IMR-90 (cell line): Measurements from ENCODE around the gene RPE.

ENCODE experiments used
- CEBPB ChIP-seq: IDR thresholded peaks from 2 replicates; pipeline ENCODE4 v1.6.1; 2012; ENCODE audit warnings: low read depth, low read length, improper control_type of control experiment
- NFE2L2 ChIP-seq: fragments of 150-350 bp; IDR thresholded peaks from 2 replicates; pipeline ENCODE4 v1.6.1; 2016; ENCODE audit warnings: low read depth, mild to moderate bottlenecking, low read length
- POLR2A ChIP-seq: IDR thresholded peaks from 2 replicates; pipeline ENCODE4 v1.6.1; 2012; ENCODE audit warnings: mild to moderate bottlenecking, low read depth, low read length
- RCOR1 ChIP-seq: IDR thresholded peaks from 2 replicates; pipeline ENCODE4 v1.6.1; 2012; ENCODE audit warnings: mild to moderate bottlenecking, low read length, improper control_type of control experiment; ENCODE audit not compliant: insufficient replicate concordance
- SMC3 ChIP-seq: fragments of 150-350 bp; IDR thresholded peaks from 2 replicates; pipeline ENCODE4 v1.6.1; 2016; ENCODE audit warnings: low read depth, mild to moderate bottlenecking, antibody characterized with exemption, low read length, moderate library complexity
- TF ChIP-seq, protein P1 (sequence below): conservative IDR thresholded peaks from 2 replicates; pipeline ENCODE4 v1.5.1; 2012; ENCODE audit warnings: mild to moderate bottlenecking, low read depth, low read length, improper control_type of control experiment
- TF ChIP-seq, protein P2 (sequence below): fragments of 150-350 bp; IDR thresholded peaks from 2 replicates; pipeline ENCODE4 v1.6.1; 2016; ENCODE audit warnings: low read depth, mild to moderate bottlenecking, low read length, moderate library complexity, borderline replicate concordance
- TF ChIP-seq, protein P3 (sequence below): fragments of 150-350 bp; IDR thresholded peaks from 2 replicates; pipeline ENCODE4 v1.6.1; 2017; ENCODE audit warnings: mild to moderate bottlenecking, antibody characterized with exemption, low read length, low read depth

DNA sequence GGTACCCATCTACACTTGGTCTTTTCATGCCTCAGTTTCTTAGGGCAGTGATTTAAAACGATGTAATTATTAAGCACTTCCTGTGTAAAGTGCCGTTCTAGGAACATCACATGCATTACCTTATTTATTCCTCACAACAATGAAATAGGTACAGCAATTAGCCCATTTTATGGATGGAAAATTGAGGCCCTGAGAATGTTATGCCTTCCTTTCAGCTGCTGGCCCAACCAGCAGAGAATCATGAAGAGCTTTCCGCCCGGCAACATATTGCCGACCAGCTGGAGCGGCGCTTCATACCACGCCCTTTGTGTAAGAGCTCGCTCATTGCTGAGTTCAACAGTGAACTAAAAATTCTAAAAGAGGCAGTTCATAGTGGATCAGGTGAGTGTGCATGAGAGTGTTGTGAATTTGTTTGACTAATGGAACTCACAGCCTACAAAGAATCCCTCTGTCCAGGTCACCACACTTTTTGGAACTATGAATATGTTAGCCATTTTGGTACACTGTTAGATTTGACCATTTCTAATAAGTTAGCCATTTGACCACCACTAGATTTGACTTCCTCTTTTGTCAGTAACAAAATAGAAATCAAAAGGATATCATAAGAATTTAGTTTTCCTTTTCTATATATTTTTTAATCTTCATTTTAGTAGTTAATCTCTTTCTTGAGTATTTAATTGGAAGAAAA, 25.6 kb upstream of the RPE start:
- TF ChIP-seq POLR2A (no peak), NFE2L2 (no peak), SMC3 (no peak), RCOR1 (no peak), CEBPB (no peak)
- TF ChIP-seq, protein P1, sequence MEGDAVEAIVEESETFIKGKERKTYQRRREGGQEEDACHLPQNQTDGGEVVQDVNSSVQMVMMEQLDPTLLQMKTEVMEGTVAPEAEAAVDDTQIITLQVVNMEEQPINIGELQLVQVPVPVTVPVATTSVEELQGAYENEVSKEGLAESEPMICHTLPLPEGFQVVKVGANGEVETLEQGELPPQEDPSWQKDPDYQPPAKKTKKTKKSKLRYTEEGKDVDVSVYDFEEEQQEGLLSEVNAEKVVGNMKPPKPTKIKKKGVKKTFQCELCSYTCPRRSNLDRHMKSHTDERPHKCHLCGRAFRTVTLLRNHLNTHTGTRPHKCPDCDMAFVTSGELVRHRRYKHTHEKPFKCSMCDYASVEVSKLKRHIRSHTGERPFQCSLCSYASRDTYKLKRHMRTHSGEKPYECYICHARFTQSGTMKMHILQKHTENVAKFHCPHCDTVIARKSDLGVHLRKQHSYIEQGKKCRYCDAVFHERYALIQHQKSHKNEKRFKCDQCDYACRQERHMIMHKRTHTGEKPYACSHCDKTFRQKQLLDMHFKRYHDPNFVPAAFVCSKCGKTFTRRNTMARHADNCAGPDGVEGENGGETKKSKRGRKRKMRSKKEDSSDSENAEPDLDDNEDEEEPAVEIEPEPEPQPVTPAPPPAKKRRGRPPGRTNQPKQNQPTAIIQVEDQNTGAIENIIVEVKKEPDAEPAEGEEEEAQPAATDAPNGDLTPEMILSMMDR, result no peak
- TF ChIP-seq, protein P2, sequence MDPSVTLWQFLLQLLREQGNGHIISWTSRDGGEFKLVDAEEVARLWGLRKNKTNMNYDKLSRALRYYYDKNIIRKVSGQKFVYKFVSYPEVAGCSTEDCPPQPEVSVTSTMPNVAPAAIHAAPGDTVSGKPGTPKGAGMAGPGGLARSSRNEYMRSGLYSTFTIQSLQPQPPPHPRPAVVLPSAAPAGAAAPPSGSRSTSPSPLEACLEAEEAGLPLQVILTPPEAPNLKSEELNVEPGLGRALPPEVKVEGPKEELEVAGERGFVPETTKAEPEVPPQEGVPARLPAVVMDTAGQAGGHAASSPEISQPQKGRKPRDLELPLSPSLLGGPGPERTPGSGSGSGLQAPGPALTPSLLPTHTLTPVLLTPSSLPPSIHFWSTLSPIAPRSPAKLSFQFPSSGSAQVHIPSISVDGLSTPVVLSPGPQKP, result no peak
- TF ChIP-seq, protein P3, sequence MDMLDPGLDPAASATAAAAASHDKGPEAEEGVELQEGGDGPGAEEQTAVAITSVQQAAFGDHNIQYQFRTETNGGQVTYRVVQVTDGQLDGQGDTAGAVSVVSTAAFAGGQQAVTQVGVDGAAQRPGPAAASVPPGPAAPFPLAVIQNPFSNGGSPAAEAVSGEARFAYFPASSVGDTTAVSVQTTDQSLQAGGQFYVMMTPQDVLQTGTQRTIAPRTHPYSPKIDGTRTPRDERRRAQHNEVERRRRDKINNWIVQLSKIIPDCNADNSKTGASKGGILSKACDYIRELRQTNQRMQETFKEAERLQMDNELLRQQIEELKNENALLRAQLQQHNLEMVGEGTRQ, result no peak
